Fibroblast of lung (primary cell): ENCODE data around the gene ELMO1. TPM values are rescaled to one million over a fixed set of nuclear protein-coding genes. Genes with fewer than 3 reads are reported as not detected.
A peak's percentile ranks its signal among the peaks of the same experiment; 100 is the strongest.

Experiments
- DNase-seq, 2 donors: peaks; one replicate each; pipeline versions ENCODE4 v3.0.0 to v3.0.0-alpha.2; 2010; ENCODE audit warnings: low read depth in 2 of 2
- H2AFZ ChIP-seq: 2 replicates; pipeline ENCODE4 v1.5.1; 2012; ENCODE audit warnings: low read length, control low read depth, inconsistent platforms
- H3K27ac ChIP-seq: 2 replicates; pipeline ENCODE4 v1.5.1; 2011; ENCODE audit warnings: low read length, control low read depth; ENCODE audit not compliant: insufficient read depth
- H3K27me3 ChIP-seq: 2 replicates; pipeline ENCODE4 v1.5.1; 2011; ENCODE audit warnings: mild to moderate bottlenecking, low read length; ENCODE audit not compliant: control insufficient read depth, insufficient read depth
- H3K36me3 ChIP-seq: 2 replicates; pipeline ENCODE4 v1.5.1; 2011; ENCODE audit warnings: low read length; ENCODE audit not compliant: control insufficient read depth, insufficient read depth
- H3K4me1 ChIP-seq: 2 replicates; pipeline ENCODE4 v1.5.1; 2011; ENCODE audit warnings: low read length; ENCODE audit not compliant: control insufficient read depth, insufficient read depth; ENCODE audit errors: extremely low read depth
- H3K4me2 ChIP-seq: 2 replicates; pipeline ENCODE4 v1.5.1; 2011; ENCODE audit warnings: low read length, control low read depth; ENCODE audit not compliant: insufficient read depth; ENCODE audit errors: extremely low read depth
- H3K4me3 ChIP-seq, 4 experiments: fragments of 200-600 bp in 1 of 4; sonication (generic) in 1 of 4; replicated peaks in 1 of 4; 2 replicates each; pipeline ENCODE4 v1.5.1; 2011 to 2016; ENCODE audit warnings: low read length in 4 of 4, low read depth in 3 of 4, mild to moderate bottlenecking in 3 of 4, control low read depth in 2 of 4, inconsistent platforms in 1 of 4, mixed read lengths in 1 of 4; ENCODE audit not compliant: insufficient read depth in 1 of 4; ENCODE audit errors: control extremely low read depth in 1 of 4
- H3K79me2 ChIP-seq: 2 replicates; pipeline ENCODE4 v1.5.1; 2012; ENCODE audit warnings: mild to moderate bottlenecking, low read length, inconsistent platforms; ENCODE audit not compliant: control insufficient read depth, insufficient read depth
- H3K9ac ChIP-seq: 2 replicates; pipeline ENCODE4 v1.5.1; 2011; ENCODE audit warnings: mild to moderate bottlenecking, low read length, control low read depth; ENCODE audit not compliant: insufficient read depth
- H3K9me3 ChIP-seq: 2 replicates; pipeline ENCODE4 v1.5.1; 2012; ENCODE audit warnings: low read depth, low read length; ENCODE audit not compliant: control insufficient read depth, insufficient read depth
- H4K20me1 ChIP-seq: 2 replicates; pipeline ENCODE4 v1.5.1; 2011; ENCODE audit warnings: low read length; ENCODE audit not compliant: control insufficient read depth, insufficient read depth; ENCODE audit errors: extremely low read depth
- EZH2 ChIP-seq: IDR thresholded peaks from 2 replicates; pipeline ENCODE4 v1.5.1; 2012; ENCODE audit warnings: low read length, control low read depth, mild to moderate bottlenecking; ENCODE audit errors: missing control alignments
- polyA plus RNA-seq, 2 donors: library from polyadenylated mRNA; depleted of rRNA in 1 of 2; stranded (reverse) in 1 of 2; unstranded in 1 of 2; fragments of >200 nt; gene quantifications; 2 replicates each; pipeline ENCODE4 v1.2.1, GENCODE V29; 2011 to 2012; ENCODE audit warnings: missing spikeins in 1 of 2
- total RNA-seq: library from RNA; depleted of rRNA; stranded (reverse); fragments of >200 nt; gene quantifications from 2 replicates; pipeline ENCODE4 v1.2.1, GENCODE V29; 2014
- TF ChIP-seq, protein P1 (sequence below), 2 donors: IDR thresholded peaks in 1 of 2; conservative IDR thresholded peaks in 1 of 2; 1 replicate in 1 of 2; 2 replicates in 1 of 2; pipeline ENCODE4 v1.5.1; 2011 to 2012; ENCODE audit warnings: low read length in 2 of 2, control low read depth in 1 of 2, inconsistent platforms in 1 of 2, low read depth in 1 of 2, mild to moderate bottlenecking in 1 of 2

ELMO1 gene
- total and polyA plus RNA-seq, 2 donors (not counting 1 experiment from before 2014, with no cell fraction given) = 0.50 TPM; not detected in 1

DNA sequence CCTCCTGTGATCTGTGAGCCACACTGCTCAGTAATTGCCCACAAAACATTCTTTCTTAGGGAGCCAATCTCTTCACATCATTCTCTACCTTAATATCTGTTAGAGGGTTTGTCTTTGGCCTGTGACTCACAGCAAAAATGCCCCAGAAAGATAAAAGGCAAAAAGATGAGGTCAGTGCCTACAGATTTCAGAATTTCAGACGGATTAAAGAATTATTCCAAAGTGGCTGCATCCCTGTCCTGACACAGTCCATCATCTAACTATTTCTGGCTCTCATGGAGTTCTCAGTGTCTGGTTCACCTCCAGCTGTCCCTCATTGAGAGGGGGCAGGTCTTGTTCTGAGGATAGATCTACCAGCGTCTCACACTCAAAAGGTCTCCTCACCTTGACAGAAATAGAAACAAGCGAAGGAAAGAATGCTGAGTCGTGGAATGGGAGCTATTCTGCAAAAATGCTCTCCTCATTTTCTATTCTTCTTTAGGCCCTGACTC lies 585.8 kb downstream of the ELMO1 start:
- Histone ChIP-seq H3K4me2 (no peak overlapping the region), H3K9ac (no peak overlapping the region), H3K27me3 (no peaks in the 10 kb centered on the region), H3K36me3 (no peaks in the 10 kb centered on the region), H2AFZ (no peak overlapping the region), H3K9me3 (no peaks in the 10 kb centered on the region), H3K27ac (no peak overlapping the region), H3K79me2 (no peaks in the 10 kb centered on the region), H3K4me1 (no peaks in the 10 kb centered on the region), H4K20me1 (no peaks in the 10 kb centered on the region), H3K4me3 (no peak overlapping the region)
- TF ChIP-seq, protein P1, sequence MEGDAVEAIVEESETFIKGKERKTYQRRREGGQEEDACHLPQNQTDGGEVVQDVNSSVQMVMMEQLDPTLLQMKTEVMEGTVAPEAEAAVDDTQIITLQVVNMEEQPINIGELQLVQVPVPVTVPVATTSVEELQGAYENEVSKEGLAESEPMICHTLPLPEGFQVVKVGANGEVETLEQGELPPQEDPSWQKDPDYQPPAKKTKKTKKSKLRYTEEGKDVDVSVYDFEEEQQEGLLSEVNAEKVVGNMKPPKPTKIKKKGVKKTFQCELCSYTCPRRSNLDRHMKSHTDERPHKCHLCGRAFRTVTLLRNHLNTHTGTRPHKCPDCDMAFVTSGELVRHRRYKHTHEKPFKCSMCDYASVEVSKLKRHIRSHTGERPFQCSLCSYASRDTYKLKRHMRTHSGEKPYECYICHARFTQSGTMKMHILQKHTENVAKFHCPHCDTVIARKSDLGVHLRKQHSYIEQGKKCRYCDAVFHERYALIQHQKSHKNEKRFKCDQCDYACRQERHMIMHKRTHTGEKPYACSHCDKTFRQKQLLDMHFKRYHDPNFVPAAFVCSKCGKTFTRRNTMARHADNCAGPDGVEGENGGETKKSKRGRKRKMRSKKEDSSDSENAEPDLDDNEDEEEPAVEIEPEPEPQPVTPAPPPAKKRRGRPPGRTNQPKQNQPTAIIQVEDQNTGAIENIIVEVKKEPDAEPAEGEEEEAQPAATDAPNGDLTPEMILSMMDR (conservative IDR thresholded peaks at IDR 0.05 in 1 of 2, IDR thresholded peaks at IDR 0.05 in 1 of 2; ENCODE audit: low read depth in 1 of 2, low read length in 2 of 2) = no peak
- no peak for TF ChIP-seq EZH2
- DNase-seq = peak in 1 of 2 donors; percentile 68

DNA sequence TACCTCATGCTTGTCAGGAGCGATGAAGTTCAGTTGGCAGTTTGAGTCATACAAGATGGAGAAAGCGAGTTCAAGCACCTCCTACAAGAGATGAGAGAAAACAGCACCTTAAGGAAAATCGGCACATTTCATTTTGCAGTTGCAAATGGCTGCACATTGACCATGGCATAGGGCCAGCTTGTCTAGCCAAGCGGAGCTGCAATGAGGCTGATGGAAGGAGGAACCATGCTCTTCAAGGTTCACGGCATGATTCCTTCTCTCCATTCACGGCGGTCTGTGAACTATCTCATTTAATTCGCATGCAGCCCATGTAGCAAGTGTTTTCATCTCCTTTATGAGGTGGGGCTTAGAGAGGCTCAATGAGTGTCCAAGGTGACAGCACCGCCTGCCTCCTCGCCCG lies 587.0 kb downstream of the ELMO1 start:
- H4K20me1 ChIP-seq = no peaks in the 10 kb centered on the region
- no peak for DNase-seq
- no peak overlapping the region for H3K27ac ChIP-seq
- no peaks in the 10 kb centered on the region for H3K79me2 ChIP-seq
- no peaks in the 10 kb centered on the region for H3K4me1 ChIP-seq
- H3K9me3 ChIP-seq = no peaks in the 10 kb centered on the region
- H3K36me3 ChIP-seq = no peaks in the 10 kb centered on the region
- TF ChIP-seq, protein P1 (conservative IDR thresholded peaks at IDR 0.05 in 1 of 2, IDR thresholded peaks at IDR 0.05 in 1 of 2; ENCODE audit: low read depth in 1 of 2, low read length in 2 of 2) = no peak
- no peak for TF ChIP-seq EZH2
- no peak overlapping the region for H3K9ac ChIP-seq
- no peak overlapping the region for H2AFZ ChIP-seq
- no peaks in the 10 kb centered on the region for H3K27me3 ChIP-seq
- H3K4me2 ChIP-seq = no peak overlapping the region
- no peak overlapping the region for H3K4me3 ChIP-seq

DNA sequence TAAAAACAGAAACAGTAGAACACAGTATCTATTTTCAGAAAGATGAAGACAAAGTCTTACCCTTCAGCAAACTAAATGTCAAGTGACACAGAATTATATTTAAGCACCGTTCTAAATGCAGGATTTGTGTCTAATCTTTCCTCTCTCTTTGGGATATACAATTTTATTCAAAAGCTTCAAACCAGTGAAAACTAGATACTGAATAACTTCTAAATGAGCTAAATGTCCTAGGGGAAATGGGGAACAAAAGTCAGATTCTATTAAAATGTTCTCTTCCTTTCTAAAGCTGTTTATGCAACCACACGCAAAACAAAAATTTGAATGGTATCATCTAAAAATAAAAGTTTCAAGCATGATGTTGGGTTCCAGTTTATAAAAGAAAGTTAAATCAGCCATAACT lies 588.0 kb downstream of the ELMO1 start:
- H3K4me3 ChIP-seq = no peak overlapping the region
- no peak for TF ChIP-seq EZH2
- TF ChIP-seq, protein P1 (conservative IDR thresholded peaks at IDR 0.05 in 1 of 2, IDR thresholded peaks at IDR 0.05 in 1 of 2; ENCODE audit: low read depth in 1 of 2, low read length in 2 of 2) = no peak
- H3K9me3 ChIP-seq = no peaks in the 10 kb centered on the region
- H3K9ac ChIP-seq = no peak overlapping the region
- H3K36me3 ChIP-seq = no peaks in the 10 kb centered on the region
- H3K27ac ChIP-seq = no peak overlapping the region
- no peak overlapping the region for H2AFZ ChIP-seq
- no peak overlapping the region for H3K4me2 ChIP-seq
- DNase-seq = no peak
- H4K20me1 ChIP-seq = no peaks in the 10 kb centered on the region
- H3K27me3 ChIP-seq = no peaks in the 10 kb centered on the region
- H3K4me1 ChIP-seq = no peaks in the 10 kb centered on the region
- H3K79me2 ChIP-seq = no peaks in the 10 kb centered on the region
